SK-N-SH treated with all-trans-retinoic acid at 6 μM for 48 hours (cell line): ENCODE data around the gene EIF5A.

Experiments used
- BACH2 ChIP-seq: fragments of 250-450 bp; sonication (Bioruptor Pico); IDR thresholded peaks from 2 replicates; pipeline ENCODE4 v1.9.0; 2021; ENCODE audit warnings: mild to moderate bottlenecking, borderline replicate concordance
- CREB5 ChIP-seq: fragments of 250-450 bp; sonication (Bioruptor Pico); IDR thresholded peaks from 2 replicates; pipeline ENCODE4 v1.5.1; 2020; ENCODE audit warnings: low read depth, mild to moderate bottlenecking, moderate library complexity
- ESRRG ChIP-seq: fragments of 250-450 bp; sonication (Bioruptor Pico); IDR thresholded peaks from 2 replicates; pipeline ENCODE4 v1.6.1; 2021; ENCODE audit warnings: mild to moderate bottlenecking
- GLIS3 ChIP-seq: fragments of 250-450 bp; sonication (Bioruptor Pico); IDR thresholded peaks from 2 replicates; pipeline ENCODE4 v1.5.0; 2020; ENCODE audit warnings: mild to moderate bottlenecking, moderate library complexity
- PATZ1 ChIP-seq: fragments of 250-450 bp; sonication (Bioruptor Pico); IDR thresholded peaks from 2 replicates; pipeline ENCODE4 v1.8.0; 2020; ENCODE audit warnings: mild to moderate bottlenecking, moderate library complexity, borderline replicate concordance
- POU6F1 ChIP-seq: fragments of 250-450 bp; sonication (Bioruptor Pico); IDR thresholded peaks from 2 replicates; pipeline ENCODE4 v1.8.0; 2021; ENCODE audit warnings: low read depth, mild to moderate bottlenecking, moderate library complexity, borderline replicate concordance
- PPARA ChIP-seq: fragments of 250-450 bp; sonication (Bioruptor Pico); IDR thresholded peaks from 2 replicates; pipeline ENCODE4 v1.5.0; 2020; ENCODE audit warnings: mild to moderate bottlenecking, borderline replicate concordance
- TOX ChIP-seq: fragments of 250-450 bp; sonication (Bioruptor Pico); IDR thresholded peaks from 2 replicates; pipeline ENCODE4 v1.8.0; 2021; ENCODE audit warnings: mild to moderate bottlenecking, moderate library complexity, borderline replicate concordance
- ZFP3 ChIP-seq: fragments of 250-450 bp; sonication (Bioruptor Pico); IDR thresholded peaks from 2 replicates; pipeline ENCODE4 v1.5.0; 2020; ENCODE audit warnings: mild to moderate bottlenecking, moderate library complexity
- ZFP30 ChIP-seq: fragments of 450-650 bp; formaldehyde crosslinking; IDR thresholded peaks from 2 replicates; pipeline ENCODE4 v1.5.0; 2022; ENCODE audit warnings: mild to moderate bottlenecking, moderate library complexity
- ZNF70 ChIP-seq: fragments of 450-650 bp; formaldehyde crosslinking; IDR thresholded peaks from 2 replicates; pipeline ENCODE4 v1.5.0; 2020; ENCODE audit warnings: mild to moderate bottlenecking, moderate library complexity

GRCh38 chr17:7290166-7290565 is 17.3 kb upstream of the EIF5A start:
- TF ChIP-seq TOX (no peak), ZNF70 (CRISPR knock-in tag) (no peak), ZFP3 (CRISPR knock-in tag) (no peak), POU6F1 (CRISPR knock-in tag) (no peak), CREB5 (no peak), PPARA (no peak), ZFP30 (no peak), GLIS3 (CRISPR knock-in tag) (no peak), PATZ1 (CRISPR knock-in tag) (no peak), ESRRG (no peak), BACH2 (CRISPR knock-in tag) (no peak)
